ENCODE results near the gene PPP4C. TPM values are rescaled to one million over a fixed set of nuclear protein-coding genes. Genes with fewer than 3 reads are reported as not detected.

PPP4C gene
- total RNA-seq, 1 experiment from 2014 or later = 116 TPM

DNA sequence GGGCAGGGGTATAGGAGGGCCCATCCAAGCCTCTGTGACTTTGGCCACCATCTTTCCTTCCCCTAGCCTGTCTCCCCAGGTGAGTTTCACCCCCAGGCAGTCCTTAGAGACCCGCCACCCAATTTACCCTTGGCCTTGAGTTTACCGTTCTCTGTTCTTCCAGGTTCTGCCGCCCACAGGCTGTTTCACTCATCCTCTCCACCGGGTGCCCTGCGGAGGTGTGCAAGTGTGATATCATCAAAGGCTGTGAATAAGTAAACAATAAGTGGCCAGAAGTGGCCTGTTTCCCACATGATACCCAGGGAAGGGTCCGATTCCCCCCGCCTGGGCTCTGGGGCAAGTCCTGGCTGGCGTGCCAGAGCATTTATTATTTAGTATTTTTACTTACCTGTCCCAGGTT lies 29.6 kb upstream of the PPP4C start:
- Histone ChIP-seq H3K9me2 (replicated peaks; ENCODE audit: low read length) (no peaks in the 10 kb centered on the region), H3K27ac (ENCODE audit: low read length) (no peak overlapping the region), H3K9ac (ENCODE audit: low read length) (no peak overlapping the region), H3K27me3 (ENCODE audit: low read length) (no peaks in the 10 kb centered on the region), H3K36me3 (ENCODE audit: low read depth, low read length) (no peaks in the 10 kb centered on the region), H3K4me3 (ENCODE audit: low read length) (no peak overlapping the region), H3K4me2 (ENCODE audit: low read length) (no peak overlapping the region), H2AFZ (ENCODE audit: low read length) (no peak overlapping the region), H3F3A (ENCODE audit: low read length, unreplicated experiment) (no peaks in the 10 kb centered on the region), H3K9me3 (ENCODE audit: low read length) (no peaks in the 10 kb centered on the region), H4K20me1 (ENCODE audit: low read length) (no peaks in the 10 kb centered on the region), H3K79me2 (ENCODE audit: low read length) (no peaks in the 10 kb centered on the region), H3K4me1 (ENCODE audit: insufficient read depth, low read length) (no peaks in the 10 kb centered on the region)
- ATAC-seq (no peak), DNase-seq (no peak)
- intact Hi-C loops (cut with micrococcal nuclease) = no loop called here
- TF ChIP-seq, protein P1, sequence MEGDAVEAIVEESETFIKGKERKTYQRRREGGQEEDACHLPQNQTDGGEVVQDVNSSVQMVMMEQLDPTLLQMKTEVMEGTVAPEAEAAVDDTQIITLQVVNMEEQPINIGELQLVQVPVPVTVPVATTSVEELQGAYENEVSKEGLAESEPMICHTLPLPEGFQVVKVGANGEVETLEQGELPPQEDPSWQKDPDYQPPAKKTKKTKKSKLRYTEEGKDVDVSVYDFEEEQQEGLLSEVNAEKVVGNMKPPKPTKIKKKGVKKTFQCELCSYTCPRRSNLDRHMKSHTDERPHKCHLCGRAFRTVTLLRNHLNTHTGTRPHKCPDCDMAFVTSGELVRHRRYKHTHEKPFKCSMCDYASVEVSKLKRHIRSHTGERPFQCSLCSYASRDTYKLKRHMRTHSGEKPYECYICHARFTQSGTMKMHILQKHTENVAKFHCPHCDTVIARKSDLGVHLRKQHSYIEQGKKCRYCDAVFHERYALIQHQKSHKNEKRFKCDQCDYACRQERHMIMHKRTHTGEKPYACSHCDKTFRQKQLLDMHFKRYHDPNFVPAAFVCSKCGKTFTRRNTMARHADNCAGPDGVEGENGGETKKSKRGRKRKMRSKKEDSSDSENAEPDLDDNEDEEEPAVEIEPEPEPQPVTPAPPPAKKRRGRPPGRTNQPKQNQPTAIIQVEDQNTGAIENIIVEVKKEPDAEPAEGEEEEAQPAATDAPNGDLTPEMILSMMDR (conservative IDR thresholded peaks at IDR 0.05; ENCODE audit: low read depth, low read length) = no peak
- TF ChIP-seq EZH2phosphoT487 (IDR thresholded peaks at IDR 0.05; ENCODE audit: borderline replicate concordance, low read length) (no peak), EZH2 (IDR thresholded peaks at IDR 0.05; ENCODE audit: low read length, unreplicated experiment) (no peak)
- BruUV-seq (replicated peaks) = no TSS peak
- CTCF ChIA-PET = no interaction called here
- POLR2A ChIA-PET (ENCODE audit: unreplicated experiment) = no interaction called here

DNA sequence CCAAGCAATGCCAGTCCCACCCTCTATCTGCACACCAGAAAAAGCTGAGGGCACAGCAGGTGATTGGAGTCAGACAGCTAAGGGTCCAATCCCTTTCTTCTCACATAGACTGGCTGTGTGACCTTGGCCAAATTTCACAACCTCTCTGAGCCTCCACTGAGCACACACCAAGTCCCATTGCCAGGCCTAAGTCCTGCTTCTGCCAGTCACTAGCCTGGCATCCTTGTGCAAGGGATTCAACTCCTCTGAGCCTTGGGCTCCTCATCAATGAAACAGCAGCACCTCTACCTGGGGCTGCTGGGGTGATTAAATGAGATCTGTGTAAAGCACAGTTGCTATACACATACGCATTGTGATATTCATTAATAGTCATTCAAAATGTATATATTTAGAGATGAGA lies 29.2 kb upstream of the PPP4C start:
- no peaks in the 10 kb centered on the region for H3K27me3 ChIP-seq (ENCODE audit: low read length)
- H2AFZ ChIP-seq (ENCODE audit: low read length) = no peak overlapping the region
- TF ChIP-seq, protein P1 (conservative IDR thresholded peaks at IDR 0.05; ENCODE audit: low read depth, low read length) = no peak
- TF ChIP-seq EZH2phosphoT487 (IDR thresholded peaks at IDR 0.05; ENCODE audit: borderline replicate concordance, low read length) (no peak), EZH2 (IDR thresholded peaks at IDR 0.05; ENCODE audit: low read length, unreplicated experiment) (no peak)
- H3K4me1 ChIP-seq (ENCODE audit: insufficient read depth, low read length) = 0 out of 2 replicates have a peak, but pooled peaks cover 1% of the 10 kb centered on the region
- H3K36me3 ChIP-seq (ENCODE audit: low read depth, low read length) = no peaks in the 10 kb centered on the region
- no TSS peak for BruUV-seq (replicated peaks)
- ATAC-seq (no peak), DNase-seq (no peak)
- CTCF ChIA-PET = no interaction called here
- no peak overlapping the region for H3K4me2 ChIP-seq (ENCODE audit: low read length)
- no peak overlapping the region for H3K4me3 ChIP-seq (ENCODE audit: low read length)
- H3F3A ChIP-seq (ENCODE audit: low read length, unreplicated experiment) = no peaks in the 10 kb centered on the region
- no peak overlapping the region for H3K27ac ChIP-seq (ENCODE audit: low read length)
- H4K20me1 ChIP-seq (ENCODE audit: low read length) = no peaks in the 10 kb centered on the region
- intact Hi-C loops (cut with micrococcal nuclease) = no loop called here
- no peaks in the 10 kb centered on the region for H3K9me3 ChIP-seq (ENCODE audit: low read length)
- POLR2A ChIA-PET (ENCODE audit: unreplicated experiment) = no interaction called here
- no peak overlapping the region for H3K9ac ChIP-seq (ENCODE audit: low read length)
- no peaks in the 10 kb centered on the region for H3K9me2 ChIP-seq (replicated peaks; ENCODE audit: low read length)
- H3K79me2 ChIP-seq (ENCODE audit: low read length) = no peaks in the 10 kb centered on the region

DNA sequence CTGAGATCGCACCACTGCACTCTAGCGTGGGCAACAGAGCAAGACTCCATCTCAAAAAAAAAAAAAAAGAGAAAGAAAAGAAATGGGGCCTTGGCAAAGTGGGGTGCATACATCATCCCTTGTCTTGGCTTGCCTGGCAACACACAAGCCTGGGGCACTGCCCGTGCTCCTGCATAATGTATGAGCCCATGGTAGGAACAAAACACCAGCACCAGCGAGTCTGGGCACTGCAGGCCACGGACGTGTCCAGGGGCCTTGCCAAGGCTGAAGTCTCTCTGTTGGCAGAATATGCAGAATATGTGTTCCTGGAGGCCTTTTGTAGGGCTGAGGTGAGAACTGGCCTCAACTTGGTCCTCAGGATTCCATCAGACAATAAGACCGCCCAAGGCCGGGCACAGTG lies 25.9 kb upstream of the PPP4C start:
- Histone ChIP-seq H3K79me2 (ENCODE audit: low read length) (no peaks in the 10 kb centered on the region), H3K27ac (ENCODE audit: low read length) (no peak overlapping the region), H3K36me3 (ENCODE audit: low read depth, low read length) (no peaks in the 10 kb centered on the region), H2AFZ (ENCODE audit: low read length) (no peak overlapping the region), H3F3A (ENCODE audit: low read length, unreplicated experiment) (no peaks in the 10 kb centered on the region), H3K4me2 (ENCODE audit: low read length) (no peak overlapping the region), H3K9me3 (ENCODE audit: low read length) (no peaks in the 10 kb centered on the region), H3K9ac (ENCODE audit: low read length) (no peak overlapping the region), H3K4me3 (ENCODE audit: low read length) (no peak overlapping the region), H4K20me1 (ENCODE audit: low read length) (no peaks in the 10 kb centered on the region), H3K27me3 (ENCODE audit: low read length) (no peaks in the 10 kb centered on the region), H3K4me1 (ENCODE audit: insufficient read depth, low read length) (peaks cover 6% of the 10 kb centered on the region), H3K9me2 (replicated peaks; ENCODE audit: low read length) (no peaks in the 10 kb centered on the region)
- CTCF ChIA-PET = no interaction called here
- POLR2A ChIA-PET (ENCODE audit: unreplicated experiment) = no interaction called here
- no TSS peak for BruUV-seq (replicated peaks)
- intact Hi-C loops (cut with micrococcal nuclease) = no loop called here
- TF ChIP-seq, protein P1 (conservative IDR thresholded peaks at IDR 0.05; ENCODE audit: low read depth, low read length) = no peak
- no peak for TF ChIP-seq EZH2phosphoT487 (IDR thresholded peaks at IDR 0.05; ENCODE audit: borderline replicate concordance, low read length)
- TF ChIP-seq EZH2 (IDR thresholded peaks at IDR 0.05; ENCODE audit: low read length, unreplicated experiment) = no peak
- DNase-seq (no peak), ATAC-seq (no peak)
